ENCODE data around the gene TRABD.

- TF ChIP-seq CTCF (IDR thresholded peaks at IDR 0.05) (no peak), JUND (IDR thresholded peaks at IDR 0.05) (no peak), FOXJ3 (CRISPR knock-in tag; IDR thresholded peaks at IDR 0.05) (no peak), MAX (IDR thresholded peaks at IDR 0.05; ENCODE audit: low read depth) (no peak), USF2 (IDR thresholded peaks at IDR 0.05; ENCODE audit: borderline replicate concordance, low read depth, low read length) (no peak), SMC3 (IDR thresholded peaks at IDR 0.05; ENCODE audit: low read depth, low read length) (no peak), EP300 (IDR thresholded peaks at IDR 0.05; ENCODE audit: borderline replicate concordance in 1 of 2, low read depth in 1 of 2, low read length in 1 of 2) (no peak), RXRA (IDR thresholded peaks at IDR 0.05; ENCODE audit: borderline replicate concordance, low read depth) (no peak), FOSL2 (IDR thresholded peaks at IDR 0.05; ENCODE audit: borderline replicate concordance, low read depth) (no peak)
Measured at GRCh38 chr22:50186761-50187523, 1.2 kb downstream of the TRABD start.

All from SK-N-SH (cell line).